ENCODE results near the gene LPCAT3.

LPCAT3 gene

DNA sequence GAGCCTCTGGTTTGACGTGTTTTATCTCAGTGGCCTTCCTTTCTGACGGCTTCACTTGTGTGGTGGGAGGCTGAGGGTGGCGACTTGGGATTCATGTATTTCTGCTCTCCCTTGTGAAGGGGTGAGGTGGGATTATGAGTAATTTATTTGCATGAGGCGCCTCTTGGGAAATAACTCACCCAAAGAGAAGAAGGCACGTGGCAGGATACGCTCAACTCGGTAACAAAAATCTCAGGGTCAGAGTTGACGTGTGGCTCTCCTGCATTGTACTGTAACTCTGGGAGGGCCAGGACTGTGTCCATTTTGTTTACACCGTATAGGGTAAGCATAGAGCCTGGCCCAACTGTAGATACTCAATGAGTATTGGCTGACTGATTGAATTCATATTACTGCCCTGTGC lies 27.6 kb upstream of the LPCAT3 start:
- TF ChIP-seq, protein P1, sequence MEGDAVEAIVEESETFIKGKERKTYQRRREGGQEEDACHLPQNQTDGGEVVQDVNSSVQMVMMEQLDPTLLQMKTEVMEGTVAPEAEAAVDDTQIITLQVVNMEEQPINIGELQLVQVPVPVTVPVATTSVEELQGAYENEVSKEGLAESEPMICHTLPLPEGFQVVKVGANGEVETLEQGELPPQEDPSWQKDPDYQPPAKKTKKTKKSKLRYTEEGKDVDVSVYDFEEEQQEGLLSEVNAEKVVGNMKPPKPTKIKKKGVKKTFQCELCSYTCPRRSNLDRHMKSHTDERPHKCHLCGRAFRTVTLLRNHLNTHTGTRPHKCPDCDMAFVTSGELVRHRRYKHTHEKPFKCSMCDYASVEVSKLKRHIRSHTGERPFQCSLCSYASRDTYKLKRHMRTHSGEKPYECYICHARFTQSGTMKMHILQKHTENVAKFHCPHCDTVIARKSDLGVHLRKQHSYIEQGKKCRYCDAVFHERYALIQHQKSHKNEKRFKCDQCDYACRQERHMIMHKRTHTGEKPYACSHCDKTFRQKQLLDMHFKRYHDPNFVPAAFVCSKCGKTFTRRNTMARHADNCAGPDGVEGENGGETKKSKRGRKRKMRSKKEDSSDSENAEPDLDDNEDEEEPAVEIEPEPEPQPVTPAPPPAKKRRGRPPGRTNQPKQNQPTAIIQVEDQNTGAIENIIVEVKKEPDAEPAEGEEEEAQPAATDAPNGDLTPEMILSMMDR (IDR thresholded peaks at IDR 0.05): no peak

DNA sequence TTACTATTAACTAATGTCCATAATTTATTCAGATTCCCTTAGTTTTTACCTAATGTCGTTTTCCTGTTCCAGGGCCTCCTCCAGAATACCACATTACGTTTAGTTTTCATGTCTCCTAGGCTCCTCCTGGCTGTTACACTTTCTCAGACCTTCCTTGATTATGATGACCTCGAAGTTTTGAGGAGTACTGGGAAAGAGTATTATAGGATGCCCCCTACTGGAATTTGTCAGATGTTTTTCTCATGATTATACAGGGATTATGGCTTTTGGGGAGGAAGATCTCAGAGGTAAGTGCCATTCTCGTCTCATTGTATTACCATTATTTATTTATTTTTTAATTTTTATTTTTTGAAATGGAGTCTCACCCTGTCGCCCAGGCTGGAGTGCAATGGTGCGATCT lies 24.6 kb upstream of the LPCAT3 start:
- TF ChIP-seq, protein P1 (IDR thresholded peaks at IDR 0.05): peak; percentile 56

DNA sequence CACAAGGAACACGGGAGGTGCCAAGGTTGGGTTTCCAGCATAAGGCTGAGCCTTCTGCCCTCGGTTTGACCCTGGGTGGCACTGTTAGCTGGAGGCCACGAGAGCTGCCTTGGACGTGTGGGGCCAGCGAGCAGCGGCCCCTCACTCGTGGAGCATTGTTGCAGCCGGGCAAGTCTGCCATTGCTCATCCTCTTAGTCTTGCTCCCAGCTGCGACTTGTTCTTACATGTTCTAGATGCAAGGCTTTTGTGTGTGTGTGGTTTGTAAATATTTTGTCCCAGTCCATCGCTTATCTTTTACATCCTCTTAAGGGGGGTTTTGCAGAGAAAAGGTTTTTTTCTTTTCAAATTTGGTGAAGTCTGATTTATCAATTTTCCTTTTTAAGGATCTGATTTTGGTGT lies 21.1 kb upstream of the LPCAT3 start:
- TF ChIP-seq, protein P1 (IDR thresholded peaks at IDR 0.05): no peak

DNA sequence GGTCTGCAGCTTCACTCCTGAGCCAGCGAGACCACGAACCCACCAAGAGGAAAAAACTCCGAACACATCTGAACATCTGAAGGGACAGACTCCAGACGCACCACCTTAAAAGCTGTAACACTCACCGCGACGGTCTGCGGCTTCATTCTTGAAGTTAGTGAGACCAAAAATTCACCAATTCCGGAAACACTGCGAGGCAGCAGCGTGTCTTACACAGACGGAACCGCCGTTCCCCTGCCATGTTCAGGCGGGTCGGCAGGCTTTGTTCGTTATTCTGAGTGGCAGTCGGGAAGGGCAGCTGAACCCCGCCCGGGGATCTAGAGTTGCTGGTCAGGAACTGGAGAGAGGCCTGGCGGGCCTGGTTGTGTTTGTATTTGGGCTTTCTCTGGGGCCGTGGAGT lies 20.3 kb upstream of the LPCAT3 start:
- TF ChIP-seq, protein P1 (IDR thresholded peaks at IDR 0.05): no peak

DNA sequence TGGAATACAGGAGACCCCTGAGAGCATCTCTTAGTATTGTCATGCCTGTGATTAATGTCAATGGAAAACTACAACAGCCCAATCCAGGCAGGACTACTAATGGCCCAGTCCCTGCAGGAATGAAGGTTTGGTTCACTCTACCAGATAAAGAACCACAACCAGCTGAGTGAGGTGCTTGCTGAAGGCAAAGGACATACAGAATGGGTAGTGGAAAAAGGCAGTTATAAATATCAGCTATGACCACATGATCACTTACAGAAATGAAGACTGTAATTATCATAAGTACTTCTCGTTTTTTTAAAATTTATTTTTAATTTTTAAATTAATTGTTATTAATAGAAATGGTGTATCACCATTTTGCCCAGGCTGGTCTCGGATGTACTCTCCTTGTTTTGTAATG lies 17.2 kb upstream of the LPCAT3 start:
- TF ChIP-seq, protein P1 (IDR thresholded peaks at IDR 0.05): no peak

DNA sequence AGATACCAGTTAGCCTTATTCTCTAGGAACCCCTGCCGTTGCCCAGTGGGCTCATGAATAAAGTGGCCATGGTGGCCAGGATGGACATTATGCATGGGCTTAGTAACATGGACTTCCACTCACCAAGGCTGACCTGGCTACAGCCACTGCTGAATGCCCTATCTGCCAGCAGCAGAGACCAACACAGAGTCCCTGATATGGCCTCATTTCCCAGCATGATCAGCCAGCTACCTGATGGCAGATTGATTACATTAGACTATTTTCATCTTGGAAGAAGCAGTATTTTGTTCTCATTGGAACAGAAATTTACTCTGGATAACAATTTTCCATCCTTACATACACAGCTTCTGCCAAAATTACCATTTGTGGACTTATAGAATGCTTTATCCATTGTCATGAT lies 16.2 kb upstream of the LPCAT3 start:
- TF ChIP-seq, protein P1 (IDR thresholded peaks at IDR 0.05): no peak

DNA sequence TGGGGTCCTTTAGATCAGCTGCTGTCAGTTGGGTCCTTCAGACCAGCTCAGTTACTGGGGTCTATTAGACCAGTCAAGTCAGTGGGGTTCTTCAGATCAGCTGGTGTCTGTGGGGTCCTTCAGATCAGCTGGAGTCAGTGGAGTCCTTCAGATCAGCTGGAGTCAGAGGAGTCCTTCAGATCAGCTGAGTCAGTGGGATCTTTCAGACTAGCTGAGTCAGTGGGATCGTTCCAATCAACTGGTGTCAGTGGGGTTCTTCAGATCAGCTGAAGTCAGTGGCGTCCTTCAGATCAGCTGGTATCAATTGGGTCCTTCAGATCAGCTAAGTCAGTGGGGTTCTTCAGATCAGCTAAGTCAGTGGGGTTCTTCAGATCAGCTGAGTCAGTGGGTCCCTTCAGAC lies 14.7 kb upstream of the LPCAT3 start:
- TF ChIP-seq, protein P1 (IDR thresholded peaks at IDR 0.05): no peak

DNA sequence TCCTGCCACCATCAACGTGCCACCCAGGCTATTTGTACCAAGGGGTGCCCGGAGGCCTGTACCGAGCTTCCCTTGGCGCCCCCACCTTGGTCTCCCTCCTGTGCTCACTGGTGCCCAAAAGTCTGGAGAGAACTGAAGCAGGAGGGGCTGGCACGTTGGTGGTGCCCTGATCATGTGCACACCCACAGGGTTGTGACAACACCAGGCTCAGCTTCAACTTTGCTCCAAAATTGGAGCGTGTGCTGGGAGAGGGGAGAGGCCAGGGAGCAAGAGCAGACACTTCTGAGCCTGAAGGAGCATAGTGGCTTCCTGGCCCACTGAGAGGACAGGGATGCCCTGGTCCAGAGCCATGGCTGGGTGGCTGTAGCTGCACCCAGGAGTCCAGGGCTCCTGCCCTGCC lies 13.0 kb upstream of the LPCAT3 start:
- TF ChIP-seq, protein P1 (IDR thresholded peaks at IDR 0.05): no peak
